GM23248 (cell line): ENCODE results near the gene APOL1.

Source experiments
- EZH2 ChIP-seq: fragments of 200-600 bp; sonication (generic); IDR thresholded peaks from 2 replicates; pipeline ENCODE4 v1.6.1; 2018; ENCODE audit warnings: antibody characterized with exemption, mild to moderate bottlenecking; ENCODE audit not compliant: insufficient read depth, poor library complexity, severe bottlenecking
- EZH2phosphoT487 ChIP-seq: fragments of 200-600 bp; sonication (generic); IDR thresholded peaks from 2 replicates; pipeline ENCODE4 v1.6.1; 2018; ENCODE audit warnings: antibody characterized with exemption, moderate library complexity, mild to moderate bottlenecking, low read depth; ENCODE audit not compliant: insufficient read depth

DNA sequence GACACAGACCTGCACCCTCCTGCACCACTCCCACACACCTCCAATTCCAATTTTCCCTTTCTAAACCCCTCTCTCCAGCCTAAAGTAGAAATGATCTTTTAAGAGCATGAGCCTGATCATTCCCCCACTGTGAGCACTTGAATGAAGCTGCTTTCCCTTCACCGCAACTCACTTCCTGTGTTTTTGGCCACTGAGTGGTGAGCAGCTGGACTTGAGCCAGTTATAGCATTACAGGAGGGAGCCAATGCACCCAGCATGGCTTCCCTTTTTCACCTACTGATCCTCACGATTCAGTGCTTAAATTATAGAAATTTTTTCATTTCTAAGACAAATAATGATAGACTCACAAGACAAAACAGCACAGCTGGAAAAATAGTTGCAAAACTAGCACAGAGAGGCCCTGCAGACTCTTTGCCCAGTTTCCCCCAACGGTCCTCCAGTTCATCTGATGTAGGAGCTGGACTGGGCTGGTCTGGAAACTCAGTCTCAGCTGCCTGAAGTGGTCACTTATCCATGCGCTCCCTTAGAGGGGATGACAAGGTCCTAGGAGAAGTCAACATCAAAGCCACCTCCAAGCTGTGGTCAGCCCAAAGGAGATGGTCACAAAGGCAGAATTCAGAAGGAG lies 41.6 kb upstream of the APOL1 start:
- TF ChIP-seq EZH2 (no peak), EZH2phosphoT487 (no peak)
